Midbrain (tissue), 1 donor: Measurements from ENCODE around the gene SYTL2.

Experiments used
- DNase-seq: peaks from one replicate; lab custom pipeline; 2025; lab: John Stamatoyannopoulos, UW

The SYTL2 gene

GRCh38 chr11:85758480-85759039, 52.4 kb downstream of the SYTL2 start:
- no peak for DNase-seq

GRCh38 chr11:85758026-85758425, 52.9 kb downstream of the SYTL2 start:
- DNase-seq = no peak

- no peak for DNase-seq
Observed at GRCh38 chr11:85756401-85757200, 54.3 kb downstream of the SYTL2 start.

GRCh38 chr11:85755701-85756100, 55.2 kb downstream of the SYTL2 start:
- no peak for DNase-seq

GRCh38 chr11:85755285-85755684, 55.7 kb downstream of the SYTL2 start:
- no peak for DNase-seq

GRCh38 chr11:85752890-85753581, 57.9 kb downstream of the SYTL2 start:
- DNase-seq = no peak

GRCh38 chr11:85752201-85752889, 58.6 kb downstream of the SYTL2 start:
- DNase-seq = no peak

GRCh38 chr11:85751724-85752123, 59.2 kb downstream of the SYTL2 start:
- DNase-seq = no peak

- no peak for DNase-seq
Observed at GRCh38 chr11:85750646-85751045, 60.3 kb downstream of the SYTL2 start.

GRCh38 chr11:85749884-85750283, 61.1 kb downstream of the SYTL2 start:
- DNase-seq = no peak

- no peak for DNase-seq
Observed at GRCh38 chr11:85749287-85749834, 61.6 kb downstream of the SYTL2 start.

- DNase-seq = no peak
Observed at GRCh38 chr11:85748455-85748891, 62.5 kb downstream of the SYTL2 start.

GRCh38 chr11:85746670-85747069, 64.3 kb downstream of the SYTL2 start:
- no peak for DNase-seq

GRCh38 chr11:85745626-85746025, 65.3 kb downstream of the SYTL2 start:
- DNase-seq = no peak

GRCh38 chr11:85742873-85743275, 68.1 kb downstream of the SYTL2 start:
- DNase-seq = no peak

GRCh38 chr11:85742348-85742747, 68.6 kb downstream of the SYTL2 start:
- DNase-seq = no peak

GRCh38 chr11:85740481-85741400, 70.2 kb downstream of the SYTL2 start:
- no peak for DNase-seq

- DNase-seq = no peak
Observed at GRCh38 chr11:85737738-85738137, 73.2 kb downstream of the SYTL2 start.

- no peak for DNase-seq
Observed at GRCh38 chr11:85735876-85736460, 75.0 kb downstream of the SYTL2 start.

- DNase-seq = no peak
Observed at GRCh38 chr11:85732965-85733364, 78.0 kb downstream of the SYTL2 start.

GRCh38 chr11:85726381-85726780, 84.6 kb downstream of the SYTL2 start:
- DNase-seq = no peak
